Nephron (organoid): ENCODE measurements around the gene MYLK3.

Experiments used
- H3K27ac Mint-ChIP-seq, 3 experiments: 2 replicates each; pipeline ENCODE4 v1.8.0; 2020; ENCODE audit warnings: mixed read lengths in 3 of 3, mild to moderate bottlenecking in 2 of 3, moderate library complexity in 1 of 3
- H3K27me3 Mint-ChIP-seq: 2 replicates; pipeline ENCODE4 v1.8.0; 2021; ENCODE audit warnings: low read depth, mild to moderate bottlenecking, moderate library complexity, mixed read lengths
- H3K36me3 Mint-ChIP-seq: 2 replicates; pipeline ENCODE4 v1.8.0; 2020; ENCODE audit warnings: low read depth, mixed read lengths
- H3K4me1 Mint-ChIP-seq: 2 replicates; pipeline ENCODE4 v1.8.0; 2020; ENCODE audit warnings: mixed read lengths
- H3K4me3 Mint-ChIP-seq, 3 experiments: 2 replicates each; pipeline ENCODE4 v1.8.0; 2020; ENCODE audit warnings: mild to moderate bottlenecking in 3 of 3, mixed read lengths in 3 of 3, moderate library complexity in 2 of 3
- H3K9me3 Mint-ChIP-seq: 2 replicates; pipeline ENCODE4 v1.8.0; 2020; ENCODE audit warnings: mixed read lengths
- CTCF ChIP-seq, 3 experiments: fragments of 200-600 bp; sonication (generic); IDR thresholded peaks; one replicate each; pipeline ENCODE4 v1.5.0; 2021; ENCODE audit warnings: antibody characterized with exemption in 3 of 3; ENCODE audit not compliant: unreplicated experiment in 3 of 3

The MYLK3 gene

GRCh38 chr16:46700048-46700447, 48.1 kb downstream of the MYLK3 start:
- no peak for TF ChIP-seq CTCF (IDR thresholded peaks at IDR 0.05; ENCODE audit: unreplicated experiment in 3 of 3)
- Mint-ChIP-seq H3K4me1 (no peaks in the 10 kb centered on the region), H3K27me3 (no peaks in the 10 kb centered on the region), H3K27ac (no peak overlapping the region), H3K4me3 (no peak overlapping the region), H3K36me3 (peaks cover 15% of the 10 kb centered on the region), H3K9me3 (no peaks in the 10 kb centered on the region)

GRCh38 chr16:46696957-46697356, 51.2 kb downstream of the MYLK3 start:
- H3K4me3 Mint-ChIP-seq, result no peak overlapping the region
- H3K36me3 Mint-ChIP-seq, result peaks cover 32% of the 10 kb centered on the region
- TF ChIP-seq CTCF (IDR thresholded peaks at IDR 0.05; ENCODE audit: unreplicated experiment in 3 of 3), result no peak
- no peaks in the 10 kb centered on the region for H3K27me3 Mint-ChIP-seq
- H3K27ac Mint-ChIP-seq, result no peak overlapping the region
- no peaks in the 10 kb centered on the region for H3K9me3 Mint-ChIP-seq
- peaks cover 4% of the 10 kb centered on the region for H3K4me1 Mint-ChIP-seq

DNA sequence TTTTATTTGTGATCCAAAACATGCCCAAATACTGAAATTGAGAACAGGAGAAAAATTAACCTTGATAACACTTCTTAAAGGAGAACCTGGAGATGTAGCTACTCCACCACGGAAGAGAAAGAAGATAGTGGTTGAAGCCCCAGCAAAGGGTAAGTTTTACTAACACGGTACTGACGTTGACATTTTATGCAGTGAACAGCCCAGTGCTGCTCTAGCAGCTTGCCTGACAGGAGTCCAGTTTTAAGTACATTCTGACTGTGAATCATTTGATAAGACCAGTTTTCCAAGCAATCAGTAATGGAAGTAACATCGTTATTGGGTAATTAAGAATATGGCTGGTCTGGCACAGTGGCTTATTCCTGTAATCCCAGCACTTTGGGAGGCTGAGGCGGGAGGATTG, 52.2 kb downstream of the MYLK3 start:
- Mint-ChIP-seq H3K4me3 (no peak overlapping the region), H3K9me3 (no peaks in the 10 kb centered on the region), H3K36me3 (peaks cover 32% of the 10 kb centered on the region), H3K27me3 (no peaks in the 10 kb centered on the region), H3K4me1 (peaks cover 14% of the 10 kb centered on the region), H3K27ac (no peak overlapping the region)
- TF ChIP-seq CTCF (IDR thresholded peaks at IDR 0.05; ENCODE audit: unreplicated experiment in 3 of 3), result no peak

DNA sequence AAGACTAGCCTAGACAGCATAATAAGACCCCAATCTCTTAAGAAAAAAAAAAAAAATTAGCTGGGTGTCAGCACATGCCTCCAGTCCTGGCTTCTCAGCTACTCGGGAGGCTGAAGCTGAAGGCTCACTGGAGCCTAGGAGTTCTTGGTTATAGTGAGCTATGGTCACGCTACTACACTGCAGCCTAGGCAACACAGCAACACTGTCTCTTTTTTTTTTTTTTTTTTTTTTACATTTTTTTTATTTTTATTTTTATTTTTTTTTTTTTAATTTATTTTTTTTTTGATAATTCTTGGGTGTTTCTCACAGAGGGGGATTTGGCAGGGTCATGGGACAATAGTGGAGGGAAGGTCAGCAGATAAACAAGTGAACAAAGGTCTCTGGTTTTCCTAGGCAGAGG, 54.5 kb downstream of the MYLK3 start:
- Mint-ChIP-seq H3K36me3 (peaks cover 32% of the 10 kb centered on the region), H3K27ac (no peak overlapping the region), H3K9me3 (no peaks in the 10 kb centered on the region)

DNA sequence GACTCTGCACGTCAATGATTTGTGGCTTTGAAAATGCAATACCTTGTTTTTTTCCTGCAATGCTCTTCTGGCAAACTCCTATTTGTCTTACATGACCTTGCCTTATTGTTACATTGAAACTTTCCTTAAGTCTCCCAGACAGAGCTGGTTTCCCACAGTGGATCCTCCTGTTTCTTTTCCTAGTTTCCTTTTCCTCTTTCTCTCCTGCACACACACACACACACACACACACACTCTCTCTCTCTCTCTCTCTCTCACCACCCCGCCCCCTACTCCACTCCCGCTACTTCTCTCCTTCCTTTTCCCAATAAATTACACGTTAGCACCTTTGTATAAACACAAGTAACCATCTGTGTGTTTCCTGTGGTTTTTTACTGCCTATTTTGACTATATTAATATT, 56.4 kb downstream of the MYLK3 start:
- Mint-ChIP-seq H3K4me3 (no peak overlapping the region), H3K4me1 (peaks cover 33% of the 10 kb centered on the region), H3K27ac (peak overlapping the region in 2 of 3 experiments; percentile 41 to 84), H3K9me3 (no peaks in the 10 kb centered on the region), H3K36me3 (peaks cover 28% of the 10 kb centered on the region), H3K27me3 (no peaks in the 10 kb centered on the region)
- no peak for TF ChIP-seq CTCF (IDR thresholded peaks at IDR 0.05; ENCODE audit: unreplicated experiment in 3 of 3)

More for the DNA sequence above, 54.5 kb downstream of the MYLK3 start:
- TF ChIP-seq CTCF (IDR thresholded peaks at IDR 0.05; ENCODE audit: unreplicated experiment in 3 of 3), result no peak
- H3K27me3 Mint-ChIP-seq, result no peaks in the 10 kb centered on the region
- no peak overlapping the region for H3K4me3 Mint-ChIP-seq
- H3K4me1 Mint-ChIP-seq, result peaks cover 18% of the 10 kb centered on the region

DNA sequence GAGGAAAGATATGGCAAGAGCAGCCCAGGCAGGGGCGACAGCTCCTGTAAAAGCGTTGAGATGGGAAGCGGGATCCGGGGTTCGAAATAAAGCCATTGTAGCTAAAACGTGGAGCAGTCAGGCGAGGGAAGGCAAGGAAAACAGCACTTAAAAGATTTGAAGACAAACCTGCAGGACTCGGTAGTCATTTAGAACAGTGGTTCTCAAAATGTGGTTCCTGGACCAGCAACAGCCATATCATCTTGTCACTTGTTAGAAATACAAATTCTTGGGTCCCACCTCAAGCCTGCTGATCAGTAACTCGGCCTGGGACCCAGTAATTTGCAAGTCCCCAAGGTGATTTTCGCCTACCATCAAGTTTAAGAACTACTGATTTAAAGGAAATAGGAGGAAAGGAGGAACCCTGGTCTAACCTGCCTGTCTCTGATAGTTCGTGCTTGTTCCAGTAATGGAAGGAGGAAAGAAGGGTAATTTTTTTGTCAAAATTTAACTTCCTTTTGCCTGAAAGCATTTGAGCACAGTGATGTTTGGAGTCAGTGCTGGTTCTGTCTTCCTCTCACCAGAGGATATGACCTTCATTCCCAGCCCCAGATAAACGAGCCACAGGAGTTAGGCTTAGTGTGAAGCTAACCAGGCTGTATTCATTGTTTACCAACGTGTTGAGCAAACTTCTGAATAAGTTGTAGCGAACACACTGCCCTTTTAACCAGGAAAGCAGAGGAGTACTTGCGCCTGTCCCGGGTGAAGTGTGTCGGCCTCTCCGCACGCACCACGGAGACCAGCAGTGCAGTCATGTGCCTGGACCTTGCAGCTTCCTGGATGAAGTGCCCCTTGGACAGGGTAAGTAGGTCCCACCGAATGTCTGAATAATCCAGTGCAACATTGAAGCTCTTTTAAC, 57.6 kb downstream of the MYLK3 start:
- peak in 1 of 3 experiments; percentile 2 for TF ChIP-seq CTCF (IDR thresholded peaks at IDR 0.05; ENCODE audit: unreplicated experiment in 3 of 3)
- Mint-ChIP-seq H3K4me3 (no peak overlapping the region), H3K27me3 (no peaks in the 10 kb centered on the region), H3K9me3 (no peaks in the 10 kb centered on the region), H3K36me3 (peaks cover 22% of the 10 kb centered on the region), H3K27ac (no peak overlapping the region), H3K4me1 (peaks cover 41% of the 10 kb centered on the region)
